Measurements from ENCODE around the gene ERAL1. TPM values are rescaled to one million over a fixed set of nuclear protein-coding genes. Genes with fewer than 3 reads are reported as not detected.

The ERAL1 gene
- total and polyA plus RNA-seq, 2 of the 13 experiments (the other 11 are each of a cell fraction or from before 2014, with no cell fraction given) = 46.9 to 72.2 TPM

GRCh38 chr17:28854457-28855335, at the start of gene ERAL1 (continued):
- TF ChIP-seq HNF1A (IDR thresholded peaks at IDR 0.05; ENCODE audit: low read depth) = peak; percentile 39; the same call in 1 of the 2 replicates
- TF ChIP-seq HNF1A (CRISPR knock-in tag; IDR thresholded peaks at IDR 0.05; ENCODE audit: borderline replicate concordance) = no peak
- no peak for TF ChIP-seq AFF4 (CRISPR knock-in tag; IDR thresholded peaks at IDR 0.05)
- TF ChIP-seq ZIK1 (CRISPR knock-in tag; IDR thresholded peaks at IDR 0.05; ENCODE audit: borderline replicate concordance, low read depth) = peak; percentile 64; the same call in 1 of the 2 replicates
- no peak for TF ChIP-seq ZNF776 (CRISPR knock-in tag; IDR thresholded peaks at IDR 0.05)
- TF ChIP-seq MTF1 (CRISPR knock-in tag; IDR thresholded peaks at IDR 0.05) = 0 out of 2 replicates have a peak, but pooled peaks have one; percentile 49
- TF ChIP-seq, protein P1, sequence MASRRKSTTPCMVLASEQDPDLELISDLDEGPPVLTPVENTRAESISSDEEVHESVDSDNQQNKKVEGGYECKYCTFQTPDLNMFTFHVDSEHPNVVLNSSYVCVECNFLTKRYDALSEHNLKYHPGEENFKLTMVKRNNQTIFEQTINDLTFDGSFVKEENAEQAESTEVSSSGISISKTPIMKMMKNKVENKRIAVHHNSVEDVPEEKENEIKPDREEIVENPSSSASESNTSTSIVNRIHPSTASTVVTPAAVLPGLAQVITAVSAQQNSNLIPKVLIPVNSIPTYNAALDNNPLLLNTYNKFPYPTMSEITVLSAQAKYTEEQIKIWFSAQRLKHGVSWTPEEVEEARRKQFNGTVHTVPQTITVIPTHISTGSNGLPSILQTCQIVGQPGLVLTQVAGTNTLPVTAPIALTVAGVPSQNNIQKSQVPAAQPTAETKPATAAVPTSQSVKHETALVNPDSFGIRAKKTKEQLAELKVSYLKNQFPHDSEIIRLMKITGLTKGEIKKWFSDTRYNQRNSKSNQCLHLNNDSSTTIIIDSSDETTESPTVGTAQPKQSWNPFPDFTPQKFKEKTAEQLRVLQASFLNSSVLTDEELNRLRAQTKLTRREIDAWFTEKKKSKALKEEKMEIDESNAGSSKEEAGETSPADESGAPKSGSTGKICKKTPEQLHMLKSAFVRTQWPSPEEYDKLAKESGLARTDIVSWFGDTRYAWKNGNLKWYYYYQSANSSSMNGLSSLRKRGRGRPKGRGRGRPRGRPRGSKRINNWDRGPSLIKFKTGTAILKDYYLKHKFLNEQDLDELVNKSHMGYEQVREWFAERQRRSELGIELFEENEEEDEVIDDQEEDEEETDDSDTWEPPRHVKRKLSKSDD (CRISPR knock-in tag; IDR thresholded peaks at IDR 0.05; ENCODE audit: low read depth) = no peak
- no peak for TF ChIP-seq CBX5 (CRISPR knock-in tag; IDR thresholded peaks at IDR 0.05; ENCODE audit: borderline replicate concordance)
- peak; percentile 77; the same call in 1 of the 2 replicates for TF ChIP-seq KLF6 (CRISPR knock-in tag; IDR thresholded peaks at IDR 0.05)
- TF ChIP-seq ZNF703 (CRISPR knock-in tag; IDR thresholded peaks at IDR 0.05; ENCODE audit: borderline replicate concordance) = no peak
- TF ChIP-seq HMG20A (CRISPR knock-in tag; IDR thresholded peaks at IDR 0.05; ENCODE audit: borderline replicate concordance) = no peak
- TF ChIP-seq RBAK (CRISPR knock-in tag; IDR thresholded peaks at IDR 0.05) = no peak
- no peak for TF ChIP-seq HOXA7 (CRISPR knock-in tag; IDR thresholded peaks at IDR 0.05)
- TF ChIP-seq, protein P2, sequence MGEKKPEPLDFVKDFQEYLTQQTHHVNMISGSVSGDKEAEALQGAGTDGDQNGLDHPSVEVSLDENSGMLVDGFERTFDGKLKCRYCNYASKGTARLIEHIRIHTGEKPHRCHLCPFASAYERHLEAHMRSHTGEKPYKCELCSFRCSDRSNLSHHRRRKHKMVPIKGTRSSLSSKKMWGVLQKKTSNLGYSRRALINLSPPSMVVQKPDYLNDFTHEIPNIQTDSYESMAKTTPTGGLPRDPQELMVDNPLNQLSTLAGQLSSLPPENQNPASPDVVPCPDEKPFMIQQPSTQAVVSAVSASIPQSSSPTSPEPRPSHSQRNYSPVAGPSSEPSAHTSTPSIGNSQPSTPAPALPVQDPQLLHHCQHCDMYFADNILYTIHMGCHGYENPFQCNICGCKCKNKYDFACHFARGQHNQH (CRISPR knock-in tag; IDR thresholded peaks at IDR 0.05) = peak; percentile 69
- TF ChIP-seq GLI4 (CRISPR knock-in tag; IDR thresholded peaks at IDR 0.05; ENCODE audit: borderline replicate concordance) = no peak
- TF ChIP-seq KAT2B (IDR thresholded peaks at IDR 0.05; ENCODE audit: borderline replicate concordance, low read depth, low read length) = no peak

Measured in HepG2 (cell line).